Body of pancreas (tissue), 4 donors: ENCODE measurements around the gene CBR3. TPM values are rescaled to one million over a fixed set of nuclear protein-coding genes. Genes with fewer than 3 reads are reported as not detected.

Experiments
- ATAC-seq: fragments of 150-250 bp; one replicate; pipeline ENCODE4 v1.9.1; 2016
- DNase-seq, 4 donors: peaks; one replicate each; pipeline ENCODE4 v3.0.0-alpha.2; 2019
- H3K27ac ChIP-seq, 4 donors: fragments of 200-600 bp; sonication (generic); 1 replicate in 3 of 4; 2 replicates in 1 of 4; pipeline versions ENCODE4 v1.5.1 to v1.6.1; 2016 to 2019; ENCODE audit warnings: mild to moderate bottlenecking in 1 of 4, mixed read lengths in 1 of 4, moderate library complexity in 1 of 4
- H3K27me3 ChIP-seq, 2 donors: fragments of 200-600 bp; sonication (generic); one replicate each; pipeline ENCODE4 v1.6.0; 2016; ENCODE audit warnings: mild to moderate bottlenecking in 1 of 2
- H3K36me3 ChIP-seq, 2 donors: fragments of 200-600 bp; sonication (generic); replicated peaks in 1 of 2; 2 replicates each; pipeline ENCODE4 v1.5.1; 2016; ENCODE audit warnings: low read depth in 2 of 2; ENCODE audit not compliant: insufficient read depth in 1 of 2
- H3K4me1 ChIP-seq: fragments of 200-600 bp; sonication (generic); one replicate; pipeline ENCODE4 v1.6.0; 2016
- H3K4me3 ChIP-seq, 2 donors: fragments of 200-600 bp; sonication (generic); 1 replicate in 1 of 2; 2 replicates in 1 of 2; pipeline ENCODE4 v1.5.1; 2016 to 2019
- H3K9me3 ChIP-seq, 3 donors: fragments of 200-600 bp; sonication (generic); 1 replicate in 2 of 3; 2 replicates in 1 of 3; pipeline ENCODE4 v1.5.1; 2016
- CTCF ChIP-seq, 7 experiments: fragments of 450-650 bp in 4 of 7; fragments of 200-600 bp in 3 of 7; sonication (generic) in 3 of 7; IDR thresholded peaks; one replicate each; pipeline ENCODE4 v1.5.1; 2016 to 2019; ENCODE audit warnings: antibody characterized with exemption in 7 of 7
- POLR2A ChIP-seq, 3 donors: fragments of 450-650 bp; IDR thresholded peaks; one replicate each; pipeline ENCODE4 v1.6.1; 2016; ENCODE audit warnings: antibody characterized with exemption in 3 of 3, mild to moderate bottlenecking in 2 of 3
- WGBS, 2 donors: methylation state at CpG; one replicate each; pipeline ENCODE4 v1.1.5; 2017; 5-methylcytosine and 5-hydroxymethylcytosine counted together
- intact Hi-C: fragments of 100-400 bp; cut with DNase I; formaldehyde crosslinking; loops from one replicate; pipeline ENCODE4 v1.15.1; 2023
- total RNA-seq, 2 donors: library from RNA; depleted of rRNA; stranded (reverse); fragments of >200 nt; gene quantifications; one replicate each; pipeline ENCODE4 v1.1.0, GENCODE V29; 2016

The CBR3 gene
- total RNA-seq, 2 donors from 2014 or later: 0.52 to 1.3 TPM

- H3K27ac ChIP-seq: no peak overlapping the region
- no peak overlapping the region for H3K4me3 ChIP-seq
- no peak for TF ChIP-seq POLR2A (IDR thresholded peaks at IDR 0.05)
- no peak for TF ChIP-seq CTCF (IDR thresholded peaks at IDR 0.05)
- no peaks in the 10 kb centered on the region for H3K36me3 ChIP-seq
- intact Hi-C loops: no loop called here
- no peaks in the 10 kb centered on the region for H3K9me3 ChIP-seq
- peaks cover 16% of the 10 kb centered on the region for H3K4me1 ChIP-seq
- no peak for DNase-seq
- no peaks in the 10 kb centered on the region for H3K27me3 ChIP-seq
- no peak for ATAC-seq
- 90 to 93% methylated on average over 4 of the region's 4 CpGs for WGBS, 2 donors
Observed at GRCh38 chr21:36190736-36191135, 55.9 kb downstream of the CBR3 start.

- H3K9me3 ChIP-seq: no peaks in the 10 kb centered on the region
- WGBS, 2 donors: 91 to 92% methylated on average over 6 to 7 of the region's 7 CpGs
- DNase-seq (no peak), ATAC-seq (no peak)
- H3K27me3 ChIP-seq: no peaks in the 10 kb centered on the region
- H3K36me3 ChIP-seq: no peaks in the 10 kb centered on the region
- intact Hi-C loops: no loop called here
- H3K27ac ChIP-seq: no peak overlapping the region
- TF ChIP-seq POLR2A (IDR thresholded peaks at IDR 0.05): no peak
- TF ChIP-seq CTCF (IDR thresholded peaks at IDR 0.05): no peak
- H3K4me3 ChIP-seq: no peak overlapping the region
- peaks cover 10% of the 10 kb centered on the region for H3K4me1 ChIP-seq
Observed at GRCh38 chr21:36193200-36193599, 58.3 kb downstream of the CBR3 start.

- Histone ChIP-seq H3K27ac (no peak overlapping the region), H3K4me3 (no peak overlapping the region), H3K27me3 (no peaks in the 10 kb centered on the region), H3K4me1 (peaks cover 1% of the 10 kb centered on the region), H3K36me3 (no peaks in the 10 kb centered on the region), H3K9me3 (no peaks in the 10 kb centered on the region)
- no peak for DNase-seq
- 60 to 70% methylated on average over 3 of the region's 3 CpGs for WGBS, 2 donors
- TF ChIP-seq CTCF (IDR thresholded peaks at IDR 0.05): no peak
- TF ChIP-seq POLR2A (IDR thresholded peaks at IDR 0.05): no peak
- no peak for ATAC-seq
- intact Hi-C loops: no loop called here
Observed at GRCh38 chr21:36194024-36194423, 59.1 kb downstream of the CBR3 start.

GRCh38 chr21:36195613-36196012 is 60.7 kb downstream of the CBR3 start:
- Histone ChIP-seq H3K36me3 (no peaks in the 10 kb centered on the region), H3K27ac (no peak overlapping the region), H3K27me3 (no peaks in the 10 kb centered on the region), H3K4me1 (no peaks in the 10 kb centered on the region), H3K4me3 (no peak overlapping the region), H3K9me3 (no peaks in the 10 kb centered on the region)
- no peak for DNase-seq
- no peak for ATAC-seq
- TF ChIP-seq POLR2A (IDR thresholded peaks at IDR 0.05) (no peak), CTCF (IDR thresholded peaks at IDR 0.05) (no peak)
- intact Hi-C loops: no loop called here
- WGBS, 2 donors: 91 to 100% methylated on average over 1 of the region's 1 CpG

Other genes starting within 250 kb of the CBR3 start
- gene SETD4, start 74.6 kb upstream of the CBR3 start, total RNA-seq: 10 to 100 TPM in 1 of 2 donors, 1 to 10 TPM in 1; 9.9 to 32.3 TPM
- 10 to 100 TPM; 78.8 to 80.7 TPM for gene CBR1, start 65.1 kb upstream of the CBR3 start, total RNA-seq
- gene DOP1B, start 21.7 kb downstream of the CBR3 start, total RNA-seq: 10 to 100 TPM in 1 of 2 donors, 1 to 10 TPM in 1; 4.6 to 15.3 TPM
- 10 to 100 TPM; 16.9 to 46.1 TPM for gene MORC3, start 185.1 kb downstream of the CBR3 start, total RNA-seq